SK-N-SH treated with all-trans-retinoic acid at 6 μM for 48 hours (cell line): ENCODE data around the gene DCAF4L1.

Source experiments
- ARNTL ChIP-seq: fragments of 450-650 bp; formaldehyde crosslinking; IDR thresholded peaks from 2 replicates; pipeline ENCODE4 v1.5.0; 2020; ENCODE audit warnings: low read depth, mild to moderate bottlenecking, moderate library complexity, borderline replicate concordance
- CSDC2 ChIP-seq: fragments of 250-450 bp; sonication (Bioruptor Pico); IDR thresholded peaks from 2 replicates; pipeline ENCODE4 v1.5.0; 2020; ENCODE audit warnings: mild to moderate bottlenecking, moderate library complexity
- GLIS3 ChIP-seq: fragments of 250-450 bp; sonication (Bioruptor Pico); IDR thresholded peaks from 2 replicates; pipeline ENCODE4 v1.5.0; 2020; ENCODE audit warnings: mild to moderate bottlenecking, moderate library complexity
- ISL1 ChIP-seq: fragments of 250-450 bp; sonication (Bioruptor Pico); IDR thresholded peaks from 2 replicates; pipeline ENCODE4 v2.1.2; 2022; ENCODE audit warnings: mild to moderate bottlenecking, moderate library complexity
- POU6F1 ChIP-seq: fragments of 250-450 bp; sonication (Bioruptor Pico); IDR thresholded peaks from 2 replicates; pipeline ENCODE4 v1.8.0; 2021; ENCODE audit warnings: low read depth, mild to moderate bottlenecking, moderate library complexity, borderline replicate concordance
- ZC3H10 ChIP-seq: fragments of 250-450 bp; sonication (Bioruptor Pico); IDR thresholded peaks from 2 replicates; pipeline ENCODE4 v1.5.1; 2021; ENCODE audit warnings: mild to moderate bottlenecking, moderate library complexity
- ZFP3 ChIP-seq: fragments of 250-450 bp; sonication (Bioruptor Pico); IDR thresholded peaks from 2 replicates; pipeline ENCODE4 v1.5.0; 2020; ENCODE audit warnings: mild to moderate bottlenecking, moderate library complexity
- ZFP30 ChIP-seq: fragments of 450-650 bp; formaldehyde crosslinking; IDR thresholded peaks from 2 replicates; pipeline ENCODE4 v1.5.0; 2022; ENCODE audit warnings: mild to moderate bottlenecking, moderate library complexity
- ZNF565 ChIP-seq: fragments of 450-650 bp; formaldehyde crosslinking; conservative IDR thresholded peaks from 2 replicates; pipeline ENCODE4 v1.5.0; 2020; ENCODE audit warnings: low read depth, mild to moderate bottlenecking, moderate library complexity
- TF ChIP-seq, protein P1 (sequence below): fragments of 250-450 bp; sonication (Bioruptor Pico); IDR thresholded peaks from 2 replicates; pipeline ENCODE4 v1.5.1; 2020; ENCODE audit warnings: low read depth, mild to moderate bottlenecking, moderate library complexity

GRCh38 chr4:42015438-42015837 is 33.9 kb downstream of the DCAF4L1 start:
- TF ChIP-seq, protein P1, sequence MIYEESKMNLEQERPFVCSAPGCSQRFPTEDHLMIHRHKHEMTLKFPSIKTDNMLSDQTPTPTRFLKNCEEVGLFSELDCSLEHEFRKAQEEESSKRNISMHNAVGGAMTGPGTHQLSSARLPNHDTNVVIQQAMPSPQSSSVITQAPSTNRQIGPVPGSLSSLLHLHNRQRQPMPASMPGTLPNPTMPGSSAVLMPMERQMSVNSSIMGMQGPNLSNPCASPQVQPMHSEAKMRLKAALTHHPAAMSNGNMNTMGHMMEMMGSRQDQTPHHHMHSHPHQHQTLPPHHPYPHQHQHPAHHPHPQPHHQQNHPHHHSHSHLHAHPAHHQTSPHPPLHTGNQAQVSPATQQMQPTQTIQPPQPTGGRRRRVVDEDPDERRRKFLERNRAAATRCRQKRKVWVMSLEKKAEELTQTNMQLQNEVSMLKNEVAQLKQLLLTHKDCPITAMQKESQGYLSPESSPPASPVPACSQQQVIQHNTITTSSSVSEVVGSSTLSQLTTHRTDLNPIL (CRISPR knock-in tag), result no peak
- TF ChIP-seq ZC3H10 (CRISPR knock-in tag), result no peak
- TF ChIP-seq ZNF565, result no peak
- no peak for TF ChIP-seq CSDC2 (CRISPR knock-in tag)
- no peak for TF ChIP-seq ISL1 (CRISPR knock-in tag)
- TF ChIP-seq GLIS3, result no peak
- no peak for TF ChIP-seq ZFP3 (CRISPR knock-in tag)
- TF ChIP-seq POU6F1 (CRISPR knock-in tag), result no peak
- no peak for TF ChIP-seq ARNTL (CRISPR knock-in tag)
- TF ChIP-seq ZFP30 (CRISPR knock-in tag), result no peak
